ENCODE data around the gene SH2D4B.

The SH2D4B gene

GRCh38 chr10:80537736-80538480 is at the start of gene SH2D4B:
Gene SH2D4B (plus strand): TSS chr10:80537902. CDS start chr10:80538332, 430 bp downstream.
- no peak for DNase-seq (ENCODE audit: low read depth in 1 of 2, low spot score in 1 of 2)

DNA sequence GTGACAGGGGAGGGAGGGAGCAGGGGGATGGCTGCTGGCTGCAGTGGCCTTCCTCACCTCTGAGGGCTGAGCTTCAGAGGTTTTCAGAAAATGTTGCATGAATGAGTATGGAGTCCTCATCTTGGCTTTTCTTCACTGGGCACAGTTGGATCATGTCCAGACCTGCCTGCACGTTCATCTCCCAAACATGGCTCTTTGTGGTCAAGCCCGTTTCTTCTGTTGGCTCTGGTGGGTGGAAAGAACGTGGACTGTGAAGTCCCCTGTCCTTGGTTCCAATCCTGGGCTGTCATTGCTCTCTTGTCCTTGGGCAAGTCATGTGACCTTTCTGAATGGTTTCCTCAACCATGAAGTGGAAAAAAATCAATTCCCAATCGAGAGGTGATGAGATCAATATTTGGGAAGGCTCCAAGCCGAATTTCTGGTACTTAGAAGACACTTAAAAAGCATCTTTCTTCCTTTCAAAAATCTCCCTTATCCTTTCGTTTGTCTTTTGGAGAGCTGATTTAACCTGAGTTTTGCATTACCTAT is 49.1 kb upstream of the SH2D4B start:
- no peak for DNase-seq (ENCODE audit: low read depth in 1 of 2, low spot score in 1 of 2)

DNA sequence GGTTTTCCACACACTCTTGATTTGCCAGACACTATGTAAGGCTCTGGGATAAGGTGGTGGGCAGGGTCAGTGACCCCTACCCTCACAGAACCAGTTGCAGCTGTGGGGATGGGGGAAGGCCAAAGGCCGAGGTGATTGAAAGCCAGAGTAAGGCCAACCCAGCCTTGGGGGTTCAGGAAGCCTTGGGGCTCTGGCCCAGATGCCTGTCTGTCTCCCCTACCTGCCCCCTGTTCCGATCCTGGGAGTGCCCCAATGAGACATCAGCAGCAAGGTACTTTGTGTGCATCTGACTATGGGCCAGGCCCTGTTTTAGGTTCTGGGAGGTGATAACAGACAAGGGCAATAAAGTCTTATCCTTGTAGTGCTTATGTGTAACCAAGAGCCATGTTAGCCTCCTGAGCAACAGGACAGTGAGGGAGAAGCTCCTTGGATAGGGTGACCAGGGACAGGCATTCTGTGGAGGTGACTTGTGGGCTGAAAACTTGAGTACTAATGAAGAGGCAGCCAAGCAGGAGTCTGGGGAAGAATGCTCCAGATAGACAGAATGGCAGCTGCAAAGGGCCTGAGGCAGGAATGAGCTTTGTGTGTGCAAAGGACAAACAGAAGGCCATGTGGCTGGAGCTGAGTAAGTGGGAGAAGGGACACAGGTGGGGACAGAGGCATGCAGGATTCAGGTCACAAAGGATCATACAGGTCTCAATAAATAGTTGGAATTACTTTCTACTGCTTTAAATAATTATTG is 48.2 kb upstream of the SH2D4B start:
- DNase-seq (ENCODE audit: low read depth in 1 of 2, low spot score in 1 of 2): no peak

GRCh38 chr10:80491251-80492102 is 46.2 kb upstream of the SH2D4B start:
- no peak for DNase-seq (ENCODE audit: low read depth in 1 of 2, low spot score in 1 of 2)

- no peak for DNase-seq (ENCODE audit: low read depth in 1 of 2, low spot score in 1 of 2)
Measured at GRCh38 chr10:80492848-80493521, 44.7 kb upstream of the SH2D4B start.

GRCh38 chr10:80493522-80494051 is 44.1 kb upstream of the SH2D4B start:
- no peak for DNase-seq (ENCODE audit: low read depth in 1 of 2, low spot score in 1 of 2)

GRCh38 chr10:80496555-80497172 is 41.0 kb upstream of the SH2D4B start:
- no peak for DNase-seq (ENCODE audit: low read depth in 1 of 2, low spot score in 1 of 2)

- DNase-seq (ENCODE audit: low read depth in 1 of 2, low spot score in 1 of 2): no peak
Measured at GRCh38 chr10:80497187-80498077, 40.3 kb upstream of the SH2D4B start.

DNA sequence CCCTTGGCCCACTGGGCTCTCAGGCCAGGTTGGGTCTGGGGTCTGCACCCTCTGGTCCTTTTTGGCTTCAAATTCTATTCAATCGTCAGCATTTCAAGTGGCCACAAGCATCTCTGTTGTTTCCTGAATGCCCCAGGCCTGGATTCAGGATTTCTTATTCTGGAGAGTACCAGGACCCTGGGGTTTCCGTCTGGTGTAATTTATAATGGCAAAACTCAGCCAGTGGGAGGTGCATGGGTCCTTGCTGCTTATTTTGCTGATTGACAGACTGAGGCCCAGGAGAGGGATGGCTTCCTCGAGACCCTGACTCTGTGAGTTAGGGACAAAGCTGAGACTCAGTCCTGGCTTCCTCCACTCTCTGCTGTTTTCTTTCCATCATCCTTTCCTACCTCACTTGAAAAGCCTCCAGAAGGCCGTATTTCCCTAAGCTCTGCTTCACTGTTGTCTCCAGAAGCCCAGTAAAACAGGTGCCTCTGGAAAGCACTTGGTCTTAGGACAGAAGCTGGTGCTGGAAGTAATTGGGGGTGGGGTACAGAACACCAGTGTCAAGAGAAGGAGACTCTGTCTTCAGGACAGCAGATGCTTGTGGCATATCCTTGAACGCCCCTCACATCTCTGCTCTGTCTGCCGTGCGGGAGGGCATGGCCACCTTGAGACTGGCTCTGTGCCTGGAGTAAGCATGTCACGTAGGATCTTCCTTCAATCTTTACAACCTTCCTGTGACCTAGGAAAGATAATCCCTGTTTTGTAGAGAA is 39.4 kb upstream of the SH2D4B start:
- DNase-seq (ENCODE audit: low read depth in 1 of 2, low spot score in 1 of 2): no peak

DNA sequence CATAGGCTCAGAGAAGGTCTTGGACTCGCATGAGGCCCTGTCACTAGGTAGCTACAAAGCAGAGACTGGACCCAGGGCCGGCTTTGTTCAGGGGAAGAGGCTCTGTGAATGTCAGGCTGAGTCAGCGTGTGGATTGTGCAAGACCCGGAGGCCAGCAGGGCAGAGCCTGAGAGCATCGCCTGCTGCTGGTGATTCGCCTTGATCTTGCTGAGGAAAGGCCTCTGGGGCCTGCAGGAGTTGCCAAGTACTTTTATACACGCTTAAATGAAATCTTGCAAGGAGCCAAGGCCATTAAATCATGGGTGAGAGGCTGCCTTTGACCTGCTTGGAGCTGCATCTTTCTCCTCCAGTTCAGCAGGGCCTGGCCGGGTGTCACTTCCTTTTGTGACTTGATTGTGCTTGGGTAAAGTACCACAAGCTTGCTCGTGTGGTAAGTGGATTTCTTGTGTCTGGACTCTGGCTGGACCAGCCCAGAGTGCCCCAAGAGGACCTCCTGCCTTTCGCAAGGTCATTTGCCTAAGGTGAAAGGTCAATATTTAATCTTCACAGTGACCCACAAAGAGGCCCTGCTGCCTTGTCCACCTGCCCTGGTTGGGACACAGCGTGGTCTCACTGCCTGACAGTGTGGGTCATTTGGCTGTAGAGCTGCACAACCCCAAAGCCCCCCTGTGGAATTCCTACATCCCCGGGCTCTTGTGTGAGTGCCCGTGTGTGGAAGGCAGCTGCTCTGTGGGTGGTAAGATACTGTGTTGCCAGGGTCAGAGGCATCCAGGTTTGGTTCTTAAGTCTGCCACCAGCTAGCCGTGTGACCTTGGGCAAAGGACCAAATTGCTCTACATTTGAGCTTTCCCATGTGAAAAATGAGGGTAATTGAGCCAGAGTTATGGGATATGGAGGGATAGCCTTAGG is 38.6 kb upstream of the SH2D4B start:
- DNase-seq (ENCODE audit: low read depth in 1 of 2, low spot score in 1 of 2): peak in 1 of 2 donors; percentile 42

- DNase-seq (ENCODE audit: low read depth in 1 of 2, low spot score in 1 of 2): no peak
Measured at GRCh38 chr10:80500572-80501380, 36.9 kb upstream of the SH2D4B start.

DNA sequence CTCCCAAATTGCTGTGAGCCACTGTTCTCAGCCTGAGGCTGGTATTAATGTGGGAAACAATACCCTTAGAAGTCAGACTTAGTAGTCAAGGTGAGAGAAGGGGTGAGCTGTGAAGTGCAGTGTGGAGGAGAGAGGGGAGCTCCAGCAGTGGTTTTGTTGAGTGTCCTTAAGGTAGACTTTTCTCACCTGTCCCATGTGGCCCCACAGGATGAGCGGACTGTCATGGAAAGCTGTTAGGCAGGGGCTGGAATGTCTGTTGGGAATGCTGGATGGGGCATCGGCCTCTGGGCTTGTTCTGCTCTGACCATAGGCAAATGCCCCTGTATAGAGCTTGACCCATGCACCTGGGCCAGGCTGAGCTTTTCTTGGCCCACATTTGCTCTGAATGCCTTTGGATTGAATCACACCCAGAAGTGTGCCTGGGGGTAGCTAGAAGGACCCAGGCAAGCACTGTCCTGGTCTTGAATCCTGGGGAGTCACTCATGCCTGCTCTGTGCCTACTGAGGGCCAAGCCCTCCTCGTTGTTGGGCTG is 36.3 kb upstream of the SH2D4B start:
- DNase-seq (ENCODE audit: low read depth in 1 of 2, low spot score in 1 of 2): no peak

DNA sequence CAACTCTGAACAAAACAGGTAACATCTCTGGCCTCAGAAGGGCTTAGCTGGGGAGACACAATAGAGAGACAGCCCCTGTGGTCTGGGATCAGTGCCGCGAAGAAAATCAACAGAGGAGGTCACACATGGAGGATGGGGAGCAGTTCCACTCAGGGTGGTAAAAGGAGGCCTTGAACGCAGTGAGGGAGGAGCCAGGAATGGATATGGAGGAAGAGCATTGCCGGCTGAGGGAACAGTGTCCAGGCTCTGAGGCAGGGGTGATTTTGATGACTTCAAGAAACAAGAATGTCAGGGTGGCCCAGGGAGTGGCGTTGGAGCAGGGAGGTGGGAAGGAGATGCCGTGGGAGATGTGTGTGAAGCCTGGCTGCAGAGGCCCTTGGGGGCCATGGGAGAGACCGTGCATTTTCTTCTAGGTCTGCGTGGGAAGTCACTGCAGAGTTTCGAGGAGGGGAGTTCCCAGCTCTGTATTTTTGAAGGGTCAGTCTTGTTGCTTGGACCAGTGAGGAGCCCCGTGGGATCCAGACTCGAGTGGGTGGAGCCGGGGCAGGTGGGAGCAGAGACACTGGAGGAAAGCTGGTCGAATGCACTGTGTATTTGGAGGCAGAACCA is 35.7 kb upstream of the SH2D4B start:
- no peak for DNase-seq (ENCODE audit: low read depth in 1 of 2, low spot score in 1 of 2)

GRCh38 chr10:80502621-80503583 is 34.8 kb upstream of the SH2D4B start:
- DNase-seq (ENCODE audit: low read depth in 1 of 2, low spot score in 1 of 2): no peak
